Coronary artery (tissue), 2 donors: ENCODE results near the gene DHRS9.
A peak's percentile ranks its signal among the peaks of the same experiment; 100 is the strongest.

Experiments
- DNase-seq: peaks from one replicate; pipeline ENCODE4 v3.0.0-alpha.2; 2017; ENCODE audit warnings: low spot score
- H3K27ac ChIP-seq, 2 donors: fragments of 200-600 bp; sonication (generic); one replicate each; pipeline ENCODE4 v1.5.1; 2016 to 2019
- H3K4me3 ChIP-seq: fragments of 200-600 bp; sonication (generic); 2 replicates; pipeline ENCODE4 v1.5.1; 2016; ENCODE audit warnings: mild to moderate bottlenecking, moderate library complexity
- TF ChIP-seq, protein P1 (sequence below): fragments of 200-600 bp; sonication (generic); IDR thresholded peaks from one replicate; pipeline ENCODE4 v1.5.1; 2019; ENCODE audit warnings: antibody characterized with exemption

DHRS9 gene

DNA sequence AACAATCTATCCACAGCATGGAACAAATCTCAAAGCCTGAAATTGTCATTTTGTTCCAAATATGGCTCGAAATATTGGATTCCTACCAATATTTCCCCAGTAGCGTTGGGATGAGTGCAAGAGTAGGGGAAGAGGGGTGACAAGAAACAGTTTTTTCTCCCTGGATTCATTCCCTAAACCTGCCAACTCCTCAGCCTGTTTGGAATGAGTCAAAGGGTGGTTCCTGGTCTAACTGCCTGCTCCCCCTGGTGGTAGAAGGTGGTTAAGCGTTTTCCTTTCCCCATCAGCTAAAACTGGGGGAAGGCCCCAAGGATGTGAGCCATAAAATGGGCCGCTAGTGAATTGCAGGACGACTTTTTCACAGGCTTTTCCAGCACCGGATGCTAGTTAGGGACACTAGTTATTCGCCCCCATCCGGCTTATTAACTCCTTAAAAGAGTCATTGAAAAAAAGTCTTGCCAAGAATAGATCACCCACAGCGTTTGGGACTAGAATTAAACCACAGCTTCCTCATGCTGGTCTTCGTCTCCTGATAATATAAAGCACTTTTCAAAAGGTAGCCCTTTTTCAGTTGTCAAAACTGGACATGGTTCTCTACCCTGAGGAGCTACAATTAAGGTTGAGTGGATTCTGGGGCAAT, 72.5 kb downstream of the DHRS9 start:
- no peak for DNase-seq
- Histone ChIP-seq H3K4me3 (no peak overlapping the region), H3K27ac (no peak overlapping the region)
- TF ChIP-seq, protein P1, sequence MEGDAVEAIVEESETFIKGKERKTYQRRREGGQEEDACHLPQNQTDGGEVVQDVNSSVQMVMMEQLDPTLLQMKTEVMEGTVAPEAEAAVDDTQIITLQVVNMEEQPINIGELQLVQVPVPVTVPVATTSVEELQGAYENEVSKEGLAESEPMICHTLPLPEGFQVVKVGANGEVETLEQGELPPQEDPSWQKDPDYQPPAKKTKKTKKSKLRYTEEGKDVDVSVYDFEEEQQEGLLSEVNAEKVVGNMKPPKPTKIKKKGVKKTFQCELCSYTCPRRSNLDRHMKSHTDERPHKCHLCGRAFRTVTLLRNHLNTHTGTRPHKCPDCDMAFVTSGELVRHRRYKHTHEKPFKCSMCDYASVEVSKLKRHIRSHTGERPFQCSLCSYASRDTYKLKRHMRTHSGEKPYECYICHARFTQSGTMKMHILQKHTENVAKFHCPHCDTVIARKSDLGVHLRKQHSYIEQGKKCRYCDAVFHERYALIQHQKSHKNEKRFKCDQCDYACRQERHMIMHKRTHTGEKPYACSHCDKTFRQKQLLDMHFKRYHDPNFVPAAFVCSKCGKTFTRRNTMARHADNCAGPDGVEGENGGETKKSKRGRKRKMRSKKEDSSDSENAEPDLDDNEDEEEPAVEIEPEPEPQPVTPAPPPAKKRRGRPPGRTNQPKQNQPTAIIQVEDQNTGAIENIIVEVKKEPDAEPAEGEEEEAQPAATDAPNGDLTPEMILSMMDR: peak; percentile 39

DNA sequence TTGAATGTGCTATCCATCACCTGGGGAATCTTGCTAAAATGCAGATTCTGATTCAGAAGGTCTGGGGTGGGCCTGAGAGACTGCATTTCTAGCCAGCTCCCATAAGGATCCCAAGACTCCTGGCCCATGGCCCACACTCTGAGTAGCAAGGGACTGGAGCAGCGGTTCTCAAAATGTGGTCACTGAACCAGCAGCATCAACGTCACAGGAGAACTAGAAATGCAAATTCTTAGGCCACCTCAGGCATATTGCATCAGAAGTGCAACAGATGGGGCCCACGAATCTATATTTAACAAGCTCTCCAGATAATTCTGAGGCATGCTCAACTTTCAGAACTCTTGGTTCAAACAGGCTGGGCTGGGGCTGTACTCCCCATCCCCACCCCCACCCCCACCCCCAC, 74.6 kb downstream of the DHRS9 start:
- DNase-seq: no peak
- H3K27ac ChIP-seq: no peak overlapping the region
- no peak overlapping the region for H3K4me3 ChIP-seq
- TF ChIP-seq, protein P1: no peak
